Uterus (tissue), 2 donors: Measurements from ENCODE around the gene MAP7D1.

Source experiments
- CTCF ChIP-seq, 4 experiments: fragments of 200-600 bp in 2 of 4; fragments of 450-650 bp in 2 of 4; sonication (generic) in 2 of 4; IDR thresholded peaks; one replicate each; pipeline ENCODE4 v1.5.1; 2016 to 2019; ENCODE audit warnings: antibody characterized with exemption in 4 of 4, mild to moderate bottlenecking in 2 of 4, moderate library complexity in 1 of 4
- POLR2A ChIP-seq, 2 donors: fragments of 450-650 bp; IDR thresholded peaks; one replicate each; pipeline ENCODE4 v1.6.1; 2016; ENCODE audit warnings: antibody characterized with exemption in 2 of 2, mild to moderate bottlenecking in 1 of 2, moderate library complexity in 1 of 2

GRCh38 chr1:36151134-36151844 lies 4.7 kb upstream of the MAP7D1 start:
- TF ChIP-seq POLR2A (IDR thresholded peaks at IDR 0.05): no peak
- no peak for TF ChIP-seq CTCF (IDR thresholded peaks at IDR 0.05)
